H1 (cell line): ENCODE data around the gene SLC5A2. TPM values are rescaled to one million over a fixed set of nuclear protein-coding genes. Genes with fewer than 3 reads are reported as not detected.

Source experiments
- CTCF ChIA-PET: fragments of 300-600 bp; sonication (Branson Sonifier 250); formaldehyde crosslinking; loops from one replicate; lab custom pipeline; 2021; ENCODE audit not compliant: partially characterized antibody; lab: Charles Lee
- POLR2A ChIA-PET: fragments of 300-600 bp; sonication (Branson Sonifier 250); formaldehyde crosslinking; loops from one replicate; lab custom pipeline; 2021; ENCODE audit warnings: inconsistent platforms; ENCODE audit not compliant: partially characterized antibody; lab: Charles Lee
- DNase-seq, 2 experiments: peaks; one replicate each; pipeline versions ENCODE4 v3.0.0 to v3.0.0-alpha.2; 2010 to 2022; ENCODE audit warnings: low spot score in 2 of 2, low read depth in 1 of 2, mixed read lengths in 1 of 2
- FAIRE-seq: peaks from 2 replicates; lab custom pipeline; 2011; peaks lifted over from hg19 to GRCh38; lab: Jason Lieb, UNC
- H2AFZ ChIP-seq: 2 replicates; pipeline ENCODE4 v1.8.1; 2012; ENCODE audit warnings: low read length, inconsistent platforms
- H2AK5ac ChIP-seq: 2 replicates; pipeline ENCODE4 v1.6.1; 2013; ENCODE audit warnings: low read depth, low read length
- H2BK120ac ChIP-seq: replicated peaks from 2 replicates; pipeline ENCODE3; 2013; ENCODE audit warnings: low read depth, low read length, inconsistent platforms
- H2BK12ac ChIP-seq: 2 replicates; pipeline ENCODE4 v1.6.1; 2013; ENCODE audit warnings: low read depth, low read length
- H2BK15ac ChIP-seq: 2 replicates; pipeline ENCODE4 v1.6.1; 2013; ENCODE audit warnings: low read length
- H2BK20ac ChIP-seq: 2 replicates; pipeline ENCODE4 v1.6.1; 2013; ENCODE audit warnings: low read length
- H2BK5ac ChIP-seq: 2 replicates; pipeline ENCODE4 v1.6.1; 2013; ENCODE audit warnings: low read depth, low read length
- H3K14ac ChIP-seq: 2 replicates; pipeline ENCODE4 v1.6.1; 2013; ENCODE audit warnings: inconsistent platforms; ENCODE audit not compliant: insufficient read length
- H3K18ac ChIP-seq: 2 replicates; pipeline ENCODE4 v1.6.1; 2013; ENCODE audit warnings: low read length; ENCODE audit errors: extremely low read depth
- H3K23ac ChIP-seq: 2 replicates; pipeline ENCODE4 v1.6.1; 2013; ENCODE audit warnings: inconsistent platforms; ENCODE audit not compliant: insufficient read length
- H3K23me2 ChIP-seq: 2 replicates; pipeline ENCODE4 v1.6.1; 2013; ENCODE audit warnings: low read depth, low read length
- H3K27ac ChIP-seq: 2 replicates; pipeline ENCODE4 v1.6.1; 2011; ENCODE audit warnings: low read depth, low read length, inconsistent platforms
- H3K27me3 ChIP-seq, 4 experiments: replicated peaks in 1 of 4; 1 replicate in 1 of 4; 2 replicates in 3 of 4; pipeline versions ENCODE4 v1.6.1 to v1.8.1; 2011 to 2013; ENCODE audit warnings: low read length in 3 of 4, mild to moderate bottlenecking in 3 of 4, inconsistent platforms in 2 of 4, mixed read lengths in 2 of 4, moderate library complexity in 1 of 4; ENCODE audit not compliant: control insufficient read depth in 3 of 4, insufficient read depth in 3 of 4; ENCODE audit errors: extremely low read depth in 1 of 4
- H3K36me3 ChIP-seq, 4 experiments: 2 replicates each; pipeline versions ENCODE4 v1.6.1 to v1.8.1; 2011 to 2013; ENCODE audit warnings: mild to moderate bottlenecking in 4 of 4, low read length in 3 of 4, moderate library complexity in 2 of 4, control low read depth in 1 of 4, inconsistent platforms in 1 of 4; ENCODE audit not compliant: insufficient read depth in 4 of 4, control insufficient read depth in 2 of 4
- H3K4ac ChIP-seq: replicated peaks from 2 replicates; pipeline ENCODE3; 2013; ENCODE audit warnings: low read length, low read depth, mixed read lengths, inconsistent platforms; ENCODE audit not compliant: insufficient read length
- H3K4me1 ChIP-seq, 4 experiments: replicated peaks in 1 of 4; 1 replicate in 1 of 4; 2 replicates in 3 of 4; pipeline versions ENCODE4 v1.6.1 to v1.8.1; 2011 to 2013; ENCODE audit warnings: low read length in 3 of 4, inconsistent platforms in 2 of 4, mixed read lengths in 1 of 4; ENCODE audit not compliant: insufficient read depth in 4 of 4, control insufficient read depth in 3 of 4
- H3K4me2 ChIP-seq, 2 experiments: 2 replicates each; pipeline versions ENCODE4 v1.6.1 to v1.8.1; 2011 to 2013; ENCODE audit warnings: low read depth in 2 of 2, low read length in 2 of 2, control low read depth in 1 of 2, inconsistent platforms in 1 of 2, mild to moderate bottlenecking in 1 of 2; ENCODE audit not compliant: insufficient read depth in 1 of 2
- H3K4me3 ChIP-seq, 4 experiments: fragments of 200-600, 300-600 bp in 1 of 4; sonication (generic), shearing (Covaris generic), sonication (Bioruptor Twin) in 1 of 4; 2 replicates each; pipeline versions ENCODE4 v1.5.1 to v1.8.1; 2011 to 2016; ENCODE audit warnings: low read length in 4 of 4, low read depth in 3 of 4, control low read depth in 2 of 4, inconsistent platforms in 2 of 4, mild to moderate bottlenecking in 2 of 4, mixed read lengths in 1 of 4, moderate library complexity in 1 of 4; ENCODE audit not compliant: insufficient read depth in 2 of 4; ENCODE audit errors: extremely low read depth in 1 of 4
- H3K56ac ChIP-seq: replicated peaks from 2 replicates; pipeline ENCODE3; 2013; ENCODE audit warnings: low read depth, mild to moderate bottlenecking, mixed read lengths, low read length, inconsistent platforms; ENCODE audit not compliant: insufficient read length
- H3K79me1 ChIP-seq: 2 replicates; pipeline ENCODE4 v1.6.1; 2013; ENCODE audit warnings: low read depth, low read length, control low read depth
- H3K79me2 ChIP-seq, 2 experiments: 2 replicates each; pipeline versions ENCODE4 v1.6.1 to v1.8.1; 2012 to 2013; ENCODE audit warnings: low read length in 2 of 2, mild to moderate bottlenecking in 2 of 2, inconsistent platforms in 1 of 2; ENCODE audit not compliant: insufficient read depth in 2 of 2, control insufficient read depth in 1 of 2
- H3K9ac ChIP-seq, 4 experiments: replicated peaks in 1 of 4; 1 replicate in 1 of 4; 2 replicates in 3 of 4; pipeline versions ENCODE4 v1.6.1 to v1.8.1; 2011 to 2013; ENCODE audit warnings: low read depth in 3 of 4, low read length in 3 of 4, control low read depth in 2 of 4, mild to moderate bottlenecking in 2 of 4, moderate library complexity in 2 of 4, inconsistent platforms in 1 of 4; ENCODE audit errors: extremely low read depth in 1 of 4
- H3K9me3 ChIP-seq, 2 experiments: 2 replicates each; pipeline versions ENCODE4 v1.6.1 to v1.8.1; 2012 to 2013; ENCODE audit warnings: mild to moderate bottlenecking in 2 of 2, moderate library complexity in 2 of 2, control low read depth in 1 of 2, inconsistent platforms in 1 of 2, low read depth in 1 of 2, low read length in 1 of 2, mixed read lengths in 1 of 2; ENCODE audit not compliant: insufficient read depth in 2 of 2
- H4K20me1 ChIP-seq, 2 experiments: replicated peaks in 1 of 2; 2 replicates each; pipeline versions ENCODE3 to v1.8.1; 2011 to 2013; ENCODE audit warnings: inconsistent platforms in 2 of 2, low read length in 2 of 2, mild to moderate bottlenecking in 1 of 2; ENCODE audit not compliant: insufficient read depth in 2 of 2, control insufficient read depth in 1 of 2
- H4K5ac ChIP-seq: 2 replicates; pipeline ENCODE4 v1.6.1; 2013; ENCODE audit warnings: low read length, low read depth, mixed read lengths, inconsistent platforms; ENCODE audit not compliant: insufficient read length
- H4K8ac ChIP-seq: 2 replicates; pipeline ENCODE4 v1.8.0; 2013; ENCODE audit warnings: mild to moderate bottlenecking, moderate library complexity, low read length, inconsistent platforms; ENCODE audit not compliant: insufficient read depth; ENCODE audit errors: extremely low read depth
- H4K91ac ChIP-seq: replicated peaks from 2 replicates; pipeline ENCODE3; 2013; ENCODE audit warnings: low read length, mixed read lengths, inconsistent platforms; ENCODE audit not compliant: insufficient read length
- BACH1 ChIP-seq: IDR thresholded peaks from 2 replicates; pipeline ENCODE4 v1.6.1; 2012; ENCODE audit warnings: low read length, improper control_type of control experiment
- EP300 ChIP-seq, 2 experiments: IDR thresholded peaks; 1 replicate in 1 of 2; 2 replicates in 1 of 2; pipeline ENCODE4 v1.6.1; 2011 to 2012; ENCODE audit warnings: low read depth in 2 of 2, low read length in 2 of 2, mild to moderate bottlenecking in 2 of 2, borderline replicate concordance in 1 of 2, inconsistent platforms in 1 of 2, moderate library complexity in 1 of 2
- HDAC2 ChIP-seq, 2 experiments: fragments of 300-600 bp in 1 of 2; sonication (generic) in 1 of 2; IDR thresholded peaks; 2 replicates each; pipeline ENCODE4 v1.6.1; 2011 to 2012; ENCODE audit warnings: low read depth in 2 of 2, low read length in 2 of 2, mild to moderate bottlenecking in 2 of 2, moderate library complexity in 2 of 2, borderline replicate concordance in 1 of 2, inconsistent platforms in 1 of 2
- JUND ChIP-seq: IDR thresholded peaks from 2 replicates; pipeline ENCODE4 v1.6.1; 2011; ENCODE audit warnings: mild to moderate bottlenecking, improper control_type of control experiment, low read length
- SP1 ChIP-seq: IDR thresholded peaks from 2 replicates; pipeline ENCODE4 v1.6.1; 2011; ENCODE audit warnings: low read depth, low read length
- SUZ12 ChIP-seq: fragments of 200-600 bp; sonication (generic); IDR thresholded peaks from 2 replicates; pipeline ENCODE4 v1.6.1; 2012; ENCODE audit warnings: mild to moderate bottlenecking, inconsistent platforms, low read length, moderate library complexity, mixed read lengths
- WGBS, 2 experiments: shearing (Covaris generic) in 1 of 2; methylation state at CpG; one replicate each; pipeline versions ENCODE4 v1.1.6 to v1.1.7; 2013 to 2015; ENCODE audit warnings: low lambda C conversion rate in 2 of 2, mixed read lengths in 2 of 2, inconsistent platforms in 1 of 2, low coverage in 1 of 2, missing lambda C conversion rate in 1 of 2; ENCODE audit not compliant: insufficient replicate concordance in 2 of 2, insufficient coverage in 1 of 2, insufficient read length in 1 of 2; ENCODE audit errors: extremely low coverage in 1 of 2, missing lambda C conversion rate in 1 of 2; 5-methylcytosine and 5-hydroxymethylcytosine counted together
- polyA plus RNA-seq, 7 experiments: library from polyadenylated mRNA; depleted of rRNA in 3 of 7; stranded (reverse) in 5 of 7; unstranded in 2 of 7; fragments of >200 nt in 5 of 7; fragments of 200-250 nt in 2 of 7; gene quantifications; 1 replicate in 5 of 7; 2 replicates in 1 of 7; 4 replicates in 1 of 7; pipeline versions ENCODE4 v1.2.1 to v1.2.3, GENCODE V29; 2011 to 2013; ENCODE audit warnings: missing spikeins in 2 of 7, mixed read lengths in 2 of 7
- total RNA-seq: library from RNA; stranded (reverse); fragmentation: NEBNext Ultra II Directional; extraction: Animal tissue kit (Norgen Biotek cat#: 25700); gene quantifications from 2 replicates; pipeline ENCODE4 v1.2.1, GENCODE V29; 2021

Gene SLC5A2
- total and polyA plus RNA-seq, 2 of the 8 experiments (the other 6 are each of a cell fraction or from before 2014, with no cell fraction given) = 0.56 to 4.4 TPM

DNA sequence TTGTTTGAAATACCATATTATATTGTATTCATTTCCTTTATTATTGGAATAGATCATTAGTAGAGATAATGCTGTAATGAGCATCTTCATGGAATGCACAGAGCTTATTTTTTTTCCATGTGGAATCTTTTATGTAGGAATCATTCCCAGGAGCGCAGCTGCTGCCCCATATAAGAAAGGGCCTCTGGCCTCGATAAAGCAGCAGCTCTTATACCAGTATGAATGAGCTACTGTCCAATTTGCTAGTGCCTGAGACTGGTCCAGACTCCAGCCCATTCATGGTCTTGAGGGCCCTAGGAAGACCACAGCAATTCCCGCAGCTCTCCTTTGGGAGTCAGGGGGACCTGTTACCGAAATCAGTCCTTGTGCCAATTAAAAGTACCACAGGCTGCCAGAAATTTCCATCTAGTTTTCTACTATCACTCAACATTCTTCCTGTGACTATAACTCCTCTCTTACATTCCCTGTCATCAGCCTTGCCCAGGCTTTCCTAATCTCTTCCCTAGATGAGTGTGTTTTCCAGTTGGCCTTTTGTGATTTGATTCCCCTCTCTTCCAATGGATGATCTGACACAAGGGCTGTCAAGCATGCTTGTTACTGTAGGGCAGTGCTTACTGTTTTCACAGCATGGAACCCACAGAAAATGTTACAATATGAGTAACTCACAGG is 42.3 kb upstream of the SLC5A2 start:
- no peak overlapping the region for H3K14ac ChIP-seq
- no peak overlapping the region for H4K5ac ChIP-seq
- CTCF ChIA-PET = interaction anchor here (1.1 to 6.5 kb wide), 4 partner anchors 11 to 54 kb away, joined by 3 to 36 read pairs (median 18); partner anchors contain the start of gene COX6A2
- no peaks in the 10 kb centered on the region for H3K9me3 ChIP-seq
- no peak overlapping the region for H2BK20ac ChIP-seq
- 89% methylated on average over 4 of the region's 4 CpGs; no CpG with 5 or more reads in 1 of the 2 experiments for WGBS, 2 experiments
- H3K79me1 ChIP-seq = no peaks in the 10 kb centered on the region
- H3K27ac ChIP-seq = no peak overlapping the region
- H3K23me2 ChIP-seq = no peaks in the 10 kb centered on the region; the same call in 1 of the 2 replicates
- H4K91ac ChIP-seq = no peak overlapping the region
- no peak overlapping the region for H2AFZ ChIP-seq
- POLR2A ChIA-PET = interaction anchor here (0.5 to 1.7 kb wide), 3 partner anchors 67 to 257 kb away, joined by 3 to 4 read pairs (median 4); partner anchors contain the start of gene RUSF1
- H3K27me3 ChIP-seq = peaks cover 0 to 2% (median 0%) of the 10 kb centered on the region in 4 experiments; a peak in 1 of 7 replicates
- H3K9ac ChIP-seq = no peak overlapping the region
- no peak overlapping the region for H3K18ac ChIP-seq
- H3K4me1 ChIP-seq = no peaks in the 10 kb centered on the region; a peak in 1 of 7 replicates
- H3K23ac ChIP-seq = no peak overlapping the region
- no peak overlapping the region for H3K4me2 ChIP-seq
- no peaks in the 10 kb centered on the region for H3K36me3 ChIP-seq
- H2BK15ac ChIP-seq = no peak overlapping the region
- no peak overlapping the region for H2BK5ac ChIP-seq
- H2BK120ac ChIP-seq = no peak overlapping the region
- no peak overlapping the region for H3K4me3 ChIP-seq
- FAIRE-seq = no peak
- H3K79me2 ChIP-seq = no peaks in the 10 kb centered on the region
- no peak overlapping the region for H4K8ac ChIP-seq
- H2BK12ac ChIP-seq = no peak overlapping the region
- no peak overlapping the region for H3K56ac ChIP-seq
- no peaks in the 10 kb centered on the region for H4K20me1 ChIP-seq
- no peak overlapping the region for H3K4ac ChIP-seq
- DNase-seq = no peak
- no peak overlapping the region for H2AK5ac ChIP-seq
- TF ChIP-seq SP1 = no peak
- TF ChIP-seq HDAC2 (IDR thresholded peaks at IDR 0.05; ENCODE audit: borderline replicate concordance in 1 of 2, low read depth in 2 of 2, low read length in 2 of 2) = no peak
- TF ChIP-seq JUND = no peak
- TF ChIP-seq SUZ12 = no peak
- no peak for TF ChIP-seq EP300 (IDR thresholded peaks at IDR 0.05; ENCODE audit: borderline replicate concordance in 1 of 2, low read depth in 2 of 2, low read length in 2 of 2)
- no peak for TF ChIP-seq BACH1
